Fibroblast of villous mesenchyme (primary cell): ENCODE data around the gene HYOU1. TPM values are rescaled to one million over a fixed set of nuclear protein-coding genes. Genes with fewer than 3 reads are reported as not detected.

Experiments
- DNase-seq: peaks from one replicate; pipeline ENCODE4 v3.0.0-alpha.2; 2010; ENCODE audit warnings: low read depth
- H3K4me3 ChIP-seq: 2 replicates; pipeline ENCODE4 v1.5.1; 2011; ENCODE audit warnings: low read depth, mild to moderate bottlenecking, low read length
- CTCF ChIP-seq: IDR thresholded peaks from 2 replicates; pipeline ENCODE4 v1.5.1; 2012; ENCODE audit warnings: low read depth, mild to moderate bottlenecking, low read length; ENCODE audit not compliant: insufficient read depth
- total RNA-seq: library from RNA; depleted of rRNA; stranded (reverse); fragments of >200 nt; gene quantifications from 2 replicates; pipeline ENCODE4 v1.2.3, GENCODE V29; 2012

HYOU1 gene
- total RNA-seq, 1 donor, result 174 TPM

GRCh38 chr11:119099711-119100110, 42.7 kb upstream of the HYOU1 start:
- no peak for DNase-seq
- H3K4me3 ChIP-seq, result no peak overlapping the region
- TF ChIP-seq CTCF, result no peak

- no peak for TF ChIP-seq CTCF
- peak; percentile 100 for DNase-seq
- H3K4me3 ChIP-seq, result peak overlapping the region; percentile 80
Observed at GRCh38 chr11:119095066-119095880, 38.3 kb upstream of the HYOU1 start.

GRCh38 chr11:119094816-119095065, 37.7 kb upstream of the HYOU1 start:
- peak; percentile 65 for TF ChIP-seq CTCF
- peak; percentile 87 for DNase-seq

GRCh38 chr11:119093942-119094815, 37.2 kb upstream of the HYOU1 start:
- peak; percentile 55 for DNase-seq
- peak overlapping the region; percentile 80 for H3K4me3 ChIP-seq
- TF ChIP-seq CTCF, result no peak

More at GRCh38 chr11:119094816-119095065, 37.7 kb upstream of the HYOU1 start:
- H3K4me3 ChIP-seq, result peak overlapping the region; percentile 80

- no peak for TF ChIP-seq CTCF
- peak overlapping the region; percentile 80 for H3K4me3 ChIP-seq
- DNase-seq, result peak; percentile 29
Observed at GRCh38 chr11:119092880-119093842, 36.2 kb upstream of the HYOU1 start.
